NB4 (cell line): Measurements from ENCODE around the gene CD2AP.

Source experiments
- CTCF ChIP-seq: IDR thresholded peaks from one replicate; pipeline ENCODE4 v1.5.1; 2012; ENCODE audit warnings: low read depth, low read length
- MAX ChIP-seq: IDR thresholded peaks from 2 replicates; pipeline ENCODE4 v1.6.1; 2011; ENCODE audit warnings: low read depth, low read length

- no peak for TF ChIP-seq MAX
- no peak for TF ChIP-seq CTCF
These were observed 74.1 kb downstream of the CD2AP start for GRCh38 chr6:47551670-47552069.
